ENCODE data around the gene KIF16B. TPM values are rescaled to one million over a fixed set of nuclear protein-coding genes. Genes with fewer than 3 reads are reported as not detected.

KIF16B gene
- total and polyA plus RNA-seq, 4 donors, result 5.9 to 20.3 (median 9.6) TPM

GRCh38 chr20:16353417-16353781 is 219.8 kb downstream of the KIF16B start:
- 80 to 95% methylated on average over 1 of the region's 1 CpG for WGBS, 2 donors
- DNase-seq (no peak), ATAC-seq (ENCODE audit: insufficient read depth, low FRiP score) (no peak)
- Histone ChIP-seq H3K4me3 (no peak overlapping the region), H3K27me3 (ENCODE audit: control insufficient read depth in 3 of 3, insufficient read depth in 3 of 3, low read length in 2 of 3) (no peaks in the 10 kb centered on the region), H3K9ac (ENCODE audit: insufficient read depth in 1 of 2, low read length in 2 of 2) (no peak overlapping the region), H3K9me3 (ENCODE audit: control insufficient read depth in 4 of 4, insufficient read depth in 3 of 4, low read length in 3 of 4) (no peaks in the 10 kb centered on the region), H3K27ac (ENCODE audit: low read depth in 1 of 2, low read length in 1 of 2) (no peak overlapping the region), H3K36me3 (ENCODE audit: control insufficient read depth in 4 of 4, insufficient read depth in 4 of 4, low read length in 4 of 4) (no peaks in the 10 kb centered on the region), H3K4me1 (ENCODE audit: control insufficient read depth in 5 of 5, insufficient read depth in 5 of 5, low read length in 5 of 5) (peaks cover 0 to 3% (median 0%) of the 10 kb centered on the region in 5 donors)
- TF ChIP-seq CTCF (IDR thresholded peaks at IDR 0.05; ENCODE audit: control extremely low read depth, extremely low read depth), result no peak

GRCh38 chr20:16352751-16353416 is 220.4 kb downstream of the KIF16B start:
- no peaks in the 10 kb centered on the region for H3K9me3 ChIP-seq (ENCODE audit: control insufficient read depth in 4 of 4, insufficient read depth in 3 of 4, low read length in 3 of 4)
- no peak overlapping the region for H3K4me3 ChIP-seq
- ATAC-seq (ENCODE audit: insufficient read depth, low FRiP score), result no peak
- no peak overlapping the region for H3K27ac ChIP-seq (ENCODE audit: low read depth in 1 of 2, low read length in 1 of 2)
- no peak overlapping the region for H3K9ac ChIP-seq (ENCODE audit: insufficient read depth in 1 of 2, low read length in 2 of 2)
- WGBS, 2 donors, result 95 to 96% methylated on average over 4 to 5 of the region's 5 CpGs
- TF ChIP-seq CTCF (IDR thresholded peaks at IDR 0.05; ENCODE audit: control extremely low read depth, extremely low read depth), result no peak
- H3K27me3 ChIP-seq (ENCODE audit: control insufficient read depth in 3 of 3, insufficient read depth in 3 of 3, low read length in 2 of 3), result no peaks in the 10 kb centered on the region
- peaks cover 0 to 3% (median 0%) of the 10 kb centered on the region in 5 donors for H3K4me1 ChIP-seq (ENCODE audit: control insufficient read depth in 5 of 5, insufficient read depth in 5 of 5, low read length in 5 of 5)
- DNase-seq, result no peak
- H3K36me3 ChIP-seq (ENCODE audit: control insufficient read depth in 4 of 4, insufficient read depth in 4 of 4, low read length in 4 of 4), result no peaks in the 10 kb centered on the region

GRCh38 chr20:16352321-16352720 is 220.9 kb downstream of the KIF16B start:
- H3K27ac ChIP-seq (ENCODE audit: low read depth in 1 of 2, low read length in 1 of 2), result no peak overlapping the region
- no peak for DNase-seq
- WGBS, 2 donors, result 84 to 89% methylated on average over 4 of the region's 4 CpGs
- H3K9ac ChIP-seq (ENCODE audit: insufficient read depth in 1 of 2, low read length in 2 of 2), result no peak overlapping the region
- H3K36me3 ChIP-seq (ENCODE audit: control insufficient read depth in 4 of 4, insufficient read depth in 4 of 4, low read length in 4 of 4), result no peaks in the 10 kb centered on the region
- H3K27me3 ChIP-seq (ENCODE audit: control insufficient read depth in 3 of 3, insufficient read depth in 3 of 3, low read length in 2 of 3), result no peaks in the 10 kb centered on the region
- ATAC-seq (ENCODE audit: insufficient read depth, low FRiP score), result no peak
- H3K4me3 ChIP-seq, result no peak overlapping the region
- peaks cover 0 to 3% (median 0%) of the 10 kb centered on the region in 5 donors for H3K4me1 ChIP-seq (ENCODE audit: control insufficient read depth in 5 of 5, insufficient read depth in 5 of 5, low read length in 5 of 5)
- TF ChIP-seq CTCF (IDR thresholded peaks at IDR 0.05; ENCODE audit: control extremely low read depth, extremely low read depth), result no peak
- H3K9me3 ChIP-seq (ENCODE audit: control insufficient read depth in 4 of 4, insufficient read depth in 3 of 4, low read length in 3 of 4), result no peaks in the 10 kb centered on the region

GRCh38 chr20:16351415-16351814 is 221.8 kb downstream of the KIF16B start:
- TF ChIP-seq CTCF (IDR thresholded peaks at IDR 0.05; ENCODE audit: control extremely low read depth, extremely low read depth), result no peak
- DNase-seq (no peak), ATAC-seq (ENCODE audit: insufficient read depth, low FRiP score) (no peak)
- Histone ChIP-seq H3K36me3 (ENCODE audit: control insufficient read depth in 4 of 4, insufficient read depth in 4 of 4, low read length in 4 of 4) (no peaks in the 10 kb centered on the region), H3K27ac (ENCODE audit: low read depth in 1 of 2, low read length in 1 of 2) (no peak overlapping the region), H3K9ac (ENCODE audit: insufficient read depth in 1 of 2, low read length in 2 of 2) (no peak overlapping the region), H3K27me3 (ENCODE audit: control insufficient read depth in 3 of 3, insufficient read depth in 3 of 3, low read length in 2 of 3) (no peaks in the 10 kb centered on the region), H3K4me1 (ENCODE audit: control insufficient read depth in 5 of 5, insufficient read depth in 5 of 5, low read length in 5 of 5) (peaks cover 0 to 2% (median 0%) of the 10 kb centered on the region in 5 donors), H3K9me3 (ENCODE audit: control insufficient read depth in 4 of 4, insufficient read depth in 3 of 4, low read length in 3 of 4) (no peaks in the 10 kb centered on the region), H3K4me3 (no peak overlapping the region)
- WGBS, 2 donors, result 88 to 95% methylated on average over 9 of the region's 9 CpGs
